NOMO-1 treated with DMSO at 0.1 percent for 48 hours (cell line): ENCODE results near the gene CPB2.

Source experiments
- DNase-seq: peaks from one replicate; lab custom pipeline; 2025; ENCODE audit not compliant: unreplicated experiment; lab: John Stamatoyannopoulos, UW

CPB2 gene

GRCh38 chr13:46053162-46054012 is 51.4 kb downstream of the CPB2 start:
- DNase-seq: no peak

GRCh38 chr13:46052319-46053161 is 52.3 kb downstream of the CPB2 start, which contains the start of gene ZC3H13:
ZC3H13 (minus strand) TSS chr13:46052746; CDS start chr13:46045507, 7,239 bp downstream.
- DNase-seq: peak; percentile 95

GRCh38 chr13:46051968-46052318 is 52.9 kb downstream of the CPB2 start:
- DNase-seq: peak; percentile 42

GRCh38 chr13:46050771-46051170 is 54.1 kb downstream of the CPB2 start:
- DNase-seq: no peak

- DNase-seq: no peak
Observed at GRCh38 chr13:46045424-46045823, 59.4 kb downstream of the CPB2 start.

- no peak for DNase-seq
Observed at GRCh38 chr13:46043647-46044046, 61.2 kb downstream of the CPB2 start.

GRCh38 chr13:46041419-46041839 is 63.4 kb downstream of the CPB2 start:
- no peak for DNase-seq

- DNase-seq: no peak
Observed at GRCh38 chr13:46040763-46041162, 64.1 kb downstream of the CPB2 start.

- no peak for DNase-seq
Observed at GRCh38 chr13:46039411-46040182, 65.2 kb downstream of the CPB2 start.

GRCh38 chr13:46038296-46038695 is 66.5 kb downstream of the CPB2 start:
- DNase-seq: no peak

- DNase-seq: no peak
Observed at GRCh38 chr13:46035066-46035465, 69.8 kb downstream of the CPB2 start.

GRCh38 chr13:46032341-46032740 is 72.5 kb downstream of the CPB2 start:
- no peak for DNase-seq

- DNase-seq: no peak
Observed at GRCh38 chr13:46031581-46032263, 73.1 kb downstream of the CPB2 start.

- DNase-seq: no peak
Observed at GRCh38 chr13:46025157-46025556, 79.7 kb downstream of the CPB2 start.

- DNase-seq: no peak
Observed at GRCh38 chr13:46022481-46022880, 82.4 kb downstream of the CPB2 start.

GRCh38 chr13:46016216-46016615 is 88.6 kb downstream of the CPB2 start:
- no peak for DNase-seq

- DNase-seq: peak; percentile 31
Observed at GRCh38 chr13:46015366-46015765, 89.5 kb downstream of the CPB2 start.

- DNase-seq: no peak
Observed at GRCh38 chr13:46012404-46012803, 92.4 kb downstream of the CPB2 start.

- DNase-seq: no peak
Observed at GRCh38 chr13:46010148-46010547, 94.7 kb downstream of the CPB2 start.

- DNase-seq: no peak
Observed at GRCh38 chr13:46008631-46009030, 96.2 kb downstream of the CPB2 start.
